Smooth muscle cell (in vitro differentiated cells): ENCODE data around the gene UBE2U. TPM values are rescaled to one million over a fixed set of nuclear protein-coding genes. Genes with fewer than 3 reads are reported as not detected.
"Not testable (repeated sequence)": the region's sequence is repeated elsewhere in the genome, so short reads cannot be mapped to it uniquely, and the experiment has no call there.

ENCODE experiments used
- DNase-seq: peaks from one replicate; lab custom pipeline; 2025; ENCODE audit not compliant: unreplicated experiment; lab: John Stamatoyannopoulos, UW
- H2AFZ ChIP-seq: fragments of 200-600 bp; sonication (generic); 2 replicates; pipeline ENCODE4 v1.6.0; 2016; ENCODE audit warnings: antibody characterized with exemption, low read depth, mild to moderate bottlenecking
- H3F3A ChIP-seq: fragments of 200-600 bp; sonication (generic); 2 replicates; pipeline ENCODE4 v1.6.0; 2017; ENCODE audit warnings: antibody characterized with exemption, low read depth
- H3K27ac ChIP-seq: fragments of 200-600 bp; sonication (generic); 2 replicates; pipeline ENCODE4 v1.5.1; 2016; ENCODE audit warnings: low read depth, mild to moderate bottlenecking
- H3K27me3 ChIP-seq: fragments of 200-600 bp; sonication (generic); 2 replicates; pipeline ENCODE4 v1.6.1; 2016; ENCODE audit warnings: low read depth, mild to moderate bottlenecking
- H3K36me3 ChIP-seq: fragments of 200-600 bp; sonication (generic); 2 replicates; pipeline ENCODE4 v1.5.1; 2016; ENCODE audit warnings: low read depth
- H3K4me1 ChIP-seq: fragments of 200-600 bp; sonication (generic); 2 replicates; pipeline ENCODE4 v1.5.1; 2016; ENCODE audit warnings: low read depth
- H3K4me2 ChIP-seq: fragments of 200-600 bp; sonication (generic); 2 replicates; pipeline ENCODE4 v1.6.0; 2016; ENCODE audit warnings: mild to moderate bottlenecking
- H3K4me3 ChIP-seq: fragments of 200-600 bp; sonication (generic); 2 replicates; pipeline ENCODE4 v1.5.1; 2016; ENCODE audit warnings: mild to moderate bottlenecking
- H3K79me2 ChIP-seq: fragments of 200-600 bp; sonication (generic); 2 replicates; pipeline ENCODE4 v1.6.0; 2016; ENCODE audit warnings: low read depth, mild to moderate bottlenecking
- H3K9ac ChIP-seq: fragments of 200-600 bp; sonication (generic); 2 replicates; pipeline ENCODE4 v1.6.0; 2016; ENCODE audit warnings: low read depth
- H3K9me3 ChIP-seq: fragments of 200-600 bp; sonication (generic); replicated peaks from 2 replicates; pipeline ENCODE4 v1.5.1; 2016; ENCODE audit warnings: low read depth
- H4K20me1 ChIP-seq: fragments of 200-600 bp; sonication (generic); 2 replicates; pipeline ENCODE4 v1.6.0; 2016; ENCODE audit warnings: low read depth
- WGBS: methylation state at CpG from one replicate; pipeline ENCODE4 v1.1.7; 2016; ENCODE audit warnings: low lambda C conversion rate; 5-methylcytosine and 5-hydroxymethylcytosine counted together
- polyA plus RNA-seq: library from polyadenylated mRNA; unstranded; fragments of >200 nt; fragmentation: Nextera tagmentation; extraction: Ambion mirVana; gene quantifications from 2 replicates; pipeline ENCODE4 v1.2.1, GENCODE V29; 2016
- total RNA-seq: library from RNA; depleted of rRNA; stranded (reverse); fragments of >200 nt; gene quantifications from 2 replicates; pipeline ENCODE4 v1.2.3, GENCODE V29; 2014
- TF ChIP-seq, protein P1 (sequence below): fragments of 200-600 bp; sonication (generic); IDR thresholded peaks from 2 replicates; pipeline ENCODE4 v1.5.1; 2017; ENCODE audit warnings: borderline replicate concordance, mild to moderate bottlenecking, antibody characterized with exemption; ENCODE audit not compliant: insufficient read depth, poor library complexity, severe bottlenecking

Gene UBE2U
- total and polyA plus RNA-seq, 2 experiments from 2014 or later: not detected

- Histone ChIP-seq H3K9me3 (no peaks in the 10 kb centered on the region), H3K27ac (no peak overlapping the region), H3K4me1 (no peaks in the 10 kb centered on the region), H3K27me3 (peaks cover 4% of the 10 kb centered on the region), H2AFZ (no peak overlapping the region), H3F3A (no peaks in the 10 kb centered on the region), H3K4me3 (no peak overlapping the region), H3K4me2 (no peak overlapping the region), H3K36me3 (no peaks in the 10 kb centered on the region), H4K20me1 (no peaks in the 10 kb centered on the region), H3K9ac (no peak overlapping the region), H3K79me2 (no peaks in the 10 kb centered on the region)
- DNase-seq: no peak
- TF ChIP-seq, protein P1, sequence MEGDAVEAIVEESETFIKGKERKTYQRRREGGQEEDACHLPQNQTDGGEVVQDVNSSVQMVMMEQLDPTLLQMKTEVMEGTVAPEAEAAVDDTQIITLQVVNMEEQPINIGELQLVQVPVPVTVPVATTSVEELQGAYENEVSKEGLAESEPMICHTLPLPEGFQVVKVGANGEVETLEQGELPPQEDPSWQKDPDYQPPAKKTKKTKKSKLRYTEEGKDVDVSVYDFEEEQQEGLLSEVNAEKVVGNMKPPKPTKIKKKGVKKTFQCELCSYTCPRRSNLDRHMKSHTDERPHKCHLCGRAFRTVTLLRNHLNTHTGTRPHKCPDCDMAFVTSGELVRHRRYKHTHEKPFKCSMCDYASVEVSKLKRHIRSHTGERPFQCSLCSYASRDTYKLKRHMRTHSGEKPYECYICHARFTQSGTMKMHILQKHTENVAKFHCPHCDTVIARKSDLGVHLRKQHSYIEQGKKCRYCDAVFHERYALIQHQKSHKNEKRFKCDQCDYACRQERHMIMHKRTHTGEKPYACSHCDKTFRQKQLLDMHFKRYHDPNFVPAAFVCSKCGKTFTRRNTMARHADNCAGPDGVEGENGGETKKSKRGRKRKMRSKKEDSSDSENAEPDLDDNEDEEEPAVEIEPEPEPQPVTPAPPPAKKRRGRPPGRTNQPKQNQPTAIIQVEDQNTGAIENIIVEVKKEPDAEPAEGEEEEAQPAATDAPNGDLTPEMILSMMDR: no peak
These were observed 31.3 kb downstream of the UBE2U start for GRCh38 chr1:64234714-64235113.

GRCh38 chr1:64235181-64235580 is 31.8 kb downstream of the UBE2U start:
- Histone ChIP-seq H3K4me1 (no peaks in the 10 kb centered on the region), H2AFZ (no peak overlapping the region), H3F3A (no peaks in the 10 kb centered on the region), H3K27me3 (peaks cover 4% of the 10 kb centered on the region), H3K36me3 (no peaks in the 10 kb centered on the region), H3K79me2 (no peaks in the 10 kb centered on the region), H3K9ac (no peak overlapping the region), H3K4me3 (no peak overlapping the region), H3K27ac (no peak overlapping the region), H3K4me2 (no peak overlapping the region), H3K9me3 (no peaks in the 10 kb centered on the region), H4K20me1 (no peaks in the 10 kb centered on the region)
- DNase-seq: no peak
- TF ChIP-seq, protein P1: no peak

GRCh38 chr1:64235910-64236309 is 32.5 kb downstream of the UBE2U start:
- Histone ChIP-seq H3K27ac (no peak overlapping the region), H3K36me3 (no peaks in the 10 kb centered on the region), H3K4me2 (no peak overlapping the region), H3K4me1 (no peaks in the 10 kb centered on the region), H4K20me1 (no peaks in the 10 kb centered on the region), H3K27me3 (peaks cover 4% of the 10 kb centered on the region), H2AFZ (no peak overlapping the region), H3K9me3 (no peaks in the 10 kb centered on the region), H3K9ac (no peak overlapping the region), H3K79me2 (no peaks in the 10 kb centered on the region), H3F3A (no peaks in the 10 kb centered on the region), H3K4me3 (no peak overlapping the region)
- no peak for DNase-seq
- 100% methylated on average over 1 of the region's 1 CpG for WGBS
- TF ChIP-seq, protein P1: no peak

- Histone ChIP-seq H3K4me2 (no peak overlapping the region), H3K27me3 (peaks cover 4% of the 10 kb centered on the region), H3K36me3 (no peaks in the 10 kb centered on the region), H3K9me3 (no peaks in the 10 kb centered on the region), H3K79me2 (no peaks in the 10 kb centered on the region), H3K4me3 (no peak overlapping the region), H3F3A (no peaks in the 10 kb centered on the region), H2AFZ (no peak overlapping the region), H3K27ac (no peak overlapping the region), H3K4me1 (no peaks in the 10 kb centered on the region), H4K20me1 (no peaks in the 10 kb centered on the region), H3K9ac (no peak overlapping the region)
- DNase-seq: no peak
- TF ChIP-seq, protein P1: no peak
- 50% methylated on average over 1 of the region's 1 CpG for WGBS
These were observed 33.1 kb downstream of the UBE2U start for GRCh38 chr1:64236541-64236954.

DNA sequence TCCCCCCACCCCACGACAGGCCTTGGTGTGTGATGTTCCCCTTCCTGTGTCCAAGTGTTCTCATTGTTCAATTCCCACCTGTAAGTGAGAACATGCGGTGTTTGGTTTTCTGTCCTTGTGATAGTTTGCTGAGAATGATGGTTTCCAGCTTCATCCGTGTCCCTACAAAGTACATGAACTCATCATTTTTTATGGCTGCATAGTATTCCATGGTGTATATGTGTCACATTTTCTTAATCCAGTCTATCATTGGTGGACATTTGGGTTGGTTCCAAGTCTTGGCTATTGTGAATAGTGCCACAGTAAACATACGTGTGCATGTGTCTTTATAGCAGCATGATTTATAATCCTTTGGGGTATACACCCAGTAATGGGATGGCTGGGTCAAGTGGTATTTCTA is 36.1 kb downstream of the UBE2U start:
- not testable (repeated sequence) for H3K27me3 ChIP-seq

More for the DNA sequence above, 36.1 kb downstream of the UBE2U start:
- not testable (repeated sequence) for H3K36me3 ChIP-seq, H3K9ac ChIP-seq, H3K4me3 ChIP-seq, H3K27ac ChIP-seq, H3K9me3 ChIP-seq, H3K79me2 ChIP-seq, H4K20me1 ChIP-seq, DNase-seq, H3K4me1 ChIP-seq, H2AFZ ChIP-seq, H3K4me2 ChIP-seq, H3F3A ChIP-seq
- 95% methylated on average over 4 of the region's 4 CpGs for WGBS
